ENCODE results near the gene ANP32E.

Gene ANP32E

GRCh38 chr1:150268340-150268704 lies 32.4 kb upstream of the ANP32E start:
- Histone ChIP-seq H3K9me3 (ENCODE audit: severe bottlenecking) (no peaks in the 10 kb centered on the region), H3K27me3 (ENCODE audit: insufficient read depth, low read depth, severe bottlenecking) (no peaks in the 10 kb centered on the region), H3K27ac (peak overlapping the region; percentile 83), H3K4me3 (ENCODE audit: low read depth, low read length) (peak overlapping the region; percentile 88), H3K36me3 (peaks cover 39% of the 10 kb centered on the region)
- no peak for TF ChIP-seq CTCF (IDR thresholded peaks at IDR 0.05; ENCODE audit: low read depth, low read length)
- DNase-seq: no peak

GRCh38 chr1:150267896-150268295 lies 32.0 kb upstream of the ANP32E start:
- Histone ChIP-seq H3K36me3 (peaks cover 39% of the 10 kb centered on the region), H3K27me3 (ENCODE audit: insufficient read depth, low read depth, severe bottlenecking) (no peaks in the 10 kb centered on the region), H3K9me3 (ENCODE audit: severe bottlenecking) (no peaks in the 10 kb centered on the region), H3K27ac (peak overlapping the region; percentile 83), H3K4me3 (ENCODE audit: low read depth, low read length) (peak overlapping the region; percentile 88)
- DNase-seq: no peak
- no peak for TF ChIP-seq CTCF (IDR thresholded peaks at IDR 0.05; ENCODE audit: low read depth, low read length)

GRCh38 chr1:150263549-150263948 lies 27.6 kb upstream of the ANP32E start:
- no peaks in the 10 kb centered on the region for H3K9me3 ChIP-seq (ENCODE audit: severe bottlenecking)
- H3K27ac ChIP-seq: no peak overlapping the region
- H3K36me3 ChIP-seq: peaks cover 39% of the 10 kb centered on the region
- DNase-seq: no peak
- no peak overlapping the region for H3K4me3 ChIP-seq (ENCODE audit: low read depth, low read length)
- H3K27me3 ChIP-seq (ENCODE audit: insufficient read depth, low read depth, severe bottlenecking): no peaks in the 10 kb centered on the region
- TF ChIP-seq CTCF (IDR thresholded peaks at IDR 0.05; ENCODE audit: low read depth, low read length): no peak

- peaks cover 36% of the 10 kb centered on the region for H3K36me3 ChIP-seq
- H3K27ac ChIP-seq: no peak overlapping the region
- no peak for DNase-seq
- no peak for TF ChIP-seq CTCF (IDR thresholded peaks at IDR 0.05; ENCODE audit: low read depth, low read length)
- no peaks in the 10 kb centered on the region for H3K27me3 ChIP-seq (ENCODE audit: insufficient read depth, low read depth, severe bottlenecking)
- no peaks in the 10 kb centered on the region for H3K9me3 ChIP-seq (ENCODE audit: severe bottlenecking)
- no peak overlapping the region for H3K4me3 ChIP-seq (ENCODE audit: low read depth, low read length)
Observed at GRCh38 chr1:150262388-150263320, 26.7 kb upstream of the ANP32E start.

GRCh38 chr1:150261367-150261766 lies 25.5 kb upstream of the ANP32E start:
- no peak for TF ChIP-seq CTCF (IDR thresholded peaks at IDR 0.05; ENCODE audit: low read depth, low read length)
- no peaks in the 10 kb centered on the region for H3K27me3 ChIP-seq (ENCODE audit: insufficient read depth, low read depth, severe bottlenecking)
- H3K4me3 ChIP-seq (ENCODE audit: low read depth, low read length): no peak overlapping the region
- no peak for DNase-seq
- no peaks in the 10 kb centered on the region for H3K9me3 ChIP-seq (ENCODE audit: severe bottlenecking)
- H3K36me3 ChIP-seq: peaks cover 23% of the 10 kb centered on the region
- no peak overlapping the region for H3K27ac ChIP-seq

Data from WERI-Rb-1 (cell line).